GM21528 (cell line): ENCODE results near the gene CNTNAP1.
"Not testable (repeated sequence)": the region's sequence is repeated elsewhere in the genome, so short reads cannot be mapped to it uniquely, and the experiment has no call there.

Experiments used
- ATAC-seq: cut with Tn5 transposase; IDR thresholded peaks from one replicate; pipeline ENCODE4 v1.9.1; 2021; ENCODE audit warnings: mild to moderate bottlenecking, moderate library complexity; ENCODE audit not compliant: unreplicated experiment, low FRiP score

The CNTNAP1 gene

GRCh38 chr17:42709561-42709960, 27.2 kb downstream of the CNTNAP1 start:
- ATAC-seq, result no peak

DNA sequence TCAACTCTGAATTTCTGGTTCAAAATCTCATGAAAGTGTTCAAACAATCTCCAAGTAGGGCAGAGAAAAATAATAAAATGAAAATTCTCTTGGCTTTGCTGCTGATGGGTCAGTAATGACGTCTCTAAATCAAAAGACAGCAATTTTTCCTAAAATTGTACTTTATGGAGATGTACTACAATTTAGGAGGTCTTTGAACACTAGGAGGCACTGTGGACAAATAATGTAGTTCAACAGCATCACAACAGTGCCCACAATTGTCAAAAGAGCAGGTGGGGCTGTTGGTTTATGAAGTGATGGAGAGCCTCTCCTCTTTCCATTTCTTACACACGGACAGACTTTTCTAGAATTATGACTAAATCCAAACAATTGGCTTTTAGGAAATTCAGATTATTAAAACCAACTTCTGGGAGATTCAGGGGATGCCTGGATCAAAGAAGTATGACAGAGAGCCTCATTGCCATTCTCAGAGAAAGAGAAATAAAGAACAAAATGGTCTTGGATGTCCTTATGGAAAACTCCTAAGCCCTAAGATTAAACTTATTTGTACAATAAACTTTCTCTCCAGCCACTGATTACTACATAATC, 38.8 kb downstream of the CNTNAP1 start:
- no peak for ATAC-seq

GRCh38 chr17:42723636-42724035, 41.3 kb downstream of the CNTNAP1 start:
- no peak for ATAC-seq

DNA sequence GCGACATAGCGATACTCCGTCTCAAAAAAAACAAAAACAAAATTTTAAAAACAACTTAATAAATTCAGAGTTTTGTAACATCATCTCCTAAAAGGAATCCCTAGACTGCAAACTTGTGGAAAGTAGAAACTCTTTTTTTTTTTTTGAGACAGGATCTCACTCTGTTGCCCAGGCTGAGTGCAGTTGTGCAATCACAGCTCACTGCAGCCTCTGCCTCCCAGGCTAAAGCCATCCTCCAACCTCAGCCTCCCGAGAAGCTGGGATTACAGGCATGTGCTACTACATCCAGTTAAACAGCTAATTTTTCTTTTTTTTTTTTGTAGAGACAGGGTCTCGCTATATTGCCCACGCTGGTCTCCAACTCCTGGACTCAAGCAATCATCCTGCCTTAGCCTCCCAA, 42.8 kb downstream of the CNTNAP1 start:
- no peak for ATAC-seq

DNA sequence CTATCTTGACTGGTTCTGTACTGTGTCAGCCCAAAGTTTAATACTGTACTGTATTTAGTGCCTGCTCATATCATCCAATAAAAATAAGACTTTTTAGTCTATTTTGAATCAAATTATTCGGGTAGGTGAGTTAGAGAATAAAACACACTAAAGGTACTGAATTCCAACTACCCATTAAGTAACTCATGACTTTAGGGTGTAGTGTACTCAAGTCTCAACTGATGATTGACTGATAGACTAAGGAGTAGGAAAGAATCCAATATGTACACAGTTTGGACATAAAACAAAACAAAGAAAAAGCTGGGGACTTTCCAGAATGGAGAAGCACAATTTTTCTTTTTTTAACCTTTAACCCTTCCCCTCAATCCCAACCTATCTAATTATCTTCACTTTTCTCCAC, 58.4 kb downstream of the CNTNAP1 start:
- no peak for ATAC-seq

GRCh38 chr17:42742916-42743315, 60.6 kb downstream of the CNTNAP1 start:
- not testable (repeated sequence) for ATAC-seq

DNA sequence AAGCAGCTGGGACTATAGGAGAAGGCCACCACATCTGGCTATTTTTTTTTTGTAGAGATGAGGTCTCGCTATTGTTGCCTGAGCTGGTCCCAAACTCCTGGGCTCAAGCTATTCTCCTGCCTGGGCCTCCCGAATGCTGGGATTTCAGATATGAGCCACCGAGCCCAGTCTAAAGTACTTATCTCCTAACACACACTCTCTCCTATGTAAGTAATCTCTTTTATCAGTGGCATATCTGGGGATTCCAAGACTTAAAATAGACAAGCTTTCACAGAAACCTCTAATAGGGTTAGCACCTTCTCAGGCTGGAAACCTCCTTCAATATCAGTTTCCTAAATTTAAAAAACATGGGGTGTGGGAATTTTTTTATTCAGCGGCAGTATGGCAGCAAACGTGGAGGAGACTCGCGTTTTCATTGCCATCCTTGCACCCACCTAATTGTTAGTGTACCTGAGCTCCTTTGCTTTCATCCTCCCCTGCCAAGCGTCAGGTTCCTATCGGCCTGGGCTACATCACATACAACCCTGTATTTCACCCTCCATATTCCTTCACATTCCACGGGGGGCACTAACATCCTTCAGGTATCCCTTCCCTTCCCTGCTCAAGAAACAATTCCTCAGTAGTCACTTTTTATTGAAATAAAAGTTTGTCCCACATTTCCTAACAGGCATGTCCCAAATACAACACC, 61.4 kb downstream of the CNTNAP1 start:
- ATAC-seq, result no peak

DNA sequence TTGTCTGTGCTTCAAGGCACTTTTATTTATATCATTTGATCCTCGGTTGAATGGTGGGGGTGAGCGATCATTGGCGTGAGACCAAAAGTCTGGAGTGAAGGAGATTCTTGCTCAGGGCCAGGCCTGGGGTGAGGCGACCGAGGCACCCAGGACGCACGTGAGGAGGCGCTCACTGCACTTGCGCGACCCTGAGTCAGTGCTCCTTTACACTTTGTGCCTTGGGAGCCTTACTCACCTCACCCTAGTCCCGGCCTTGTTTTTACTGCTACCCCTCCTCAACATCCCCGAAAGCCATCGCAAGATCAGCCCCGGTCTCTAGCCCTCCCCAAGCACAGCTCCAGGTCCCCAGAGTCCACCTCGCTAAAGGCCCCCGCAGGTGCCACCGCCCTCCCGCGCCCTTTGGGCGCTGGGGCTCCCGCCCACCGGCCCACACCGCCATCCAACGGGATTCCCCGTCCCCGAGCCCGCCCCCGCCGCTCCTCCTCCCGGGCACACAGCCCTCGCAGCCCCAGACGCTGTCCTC, 62.0 kb downstream of the CNTNAP1 start:
- ATAC-seq, result peak; percentile 56

DNA sequence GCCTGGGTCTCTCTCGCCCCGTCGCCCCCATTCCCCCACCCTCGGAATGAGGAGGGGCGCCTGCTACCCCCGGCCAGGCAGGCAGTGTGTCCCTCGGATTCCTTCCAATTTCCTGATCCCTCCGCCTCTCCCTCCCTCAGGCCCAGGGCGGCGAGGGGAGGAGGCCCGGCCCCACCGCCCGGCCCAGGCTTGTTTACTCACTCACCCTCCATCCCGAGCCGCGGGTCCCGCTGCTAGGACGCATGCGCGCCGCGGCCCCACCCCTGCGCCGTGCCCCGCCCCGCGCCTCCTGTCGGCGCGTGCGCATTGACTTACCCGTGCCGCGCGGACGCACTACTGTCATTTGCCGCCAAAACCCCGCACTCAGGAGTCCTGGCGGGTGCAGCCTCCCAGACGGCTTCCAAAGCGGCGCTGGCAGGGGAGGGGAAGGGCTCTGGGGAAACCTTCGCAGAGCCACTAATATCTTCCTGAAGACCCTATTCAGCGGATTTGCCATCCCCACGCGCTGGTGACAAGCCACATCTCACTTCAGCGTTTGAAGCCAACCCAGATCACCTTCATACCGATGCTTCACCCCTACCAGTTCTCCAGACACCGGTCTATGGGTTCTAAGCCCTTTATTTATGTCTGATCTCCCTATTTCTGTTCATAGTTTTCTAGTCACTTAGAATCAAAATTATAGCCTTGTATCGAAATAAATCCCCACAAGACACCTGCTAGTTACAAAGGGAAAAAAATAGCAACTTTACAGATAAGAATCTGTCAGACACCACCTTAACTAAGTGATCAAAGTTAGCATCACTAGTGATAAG, 62.7 kb downstream of the CNTNAP1 start, which contains the start of gene EZH1:
TSS of gene EZH1 (minus strand) at position 235 of the 812 bp plus-strand sequence. CDS start 16,099 bp downstream, outside the sequence.
- ATAC-seq, result peak; percentile 72

DNA sequence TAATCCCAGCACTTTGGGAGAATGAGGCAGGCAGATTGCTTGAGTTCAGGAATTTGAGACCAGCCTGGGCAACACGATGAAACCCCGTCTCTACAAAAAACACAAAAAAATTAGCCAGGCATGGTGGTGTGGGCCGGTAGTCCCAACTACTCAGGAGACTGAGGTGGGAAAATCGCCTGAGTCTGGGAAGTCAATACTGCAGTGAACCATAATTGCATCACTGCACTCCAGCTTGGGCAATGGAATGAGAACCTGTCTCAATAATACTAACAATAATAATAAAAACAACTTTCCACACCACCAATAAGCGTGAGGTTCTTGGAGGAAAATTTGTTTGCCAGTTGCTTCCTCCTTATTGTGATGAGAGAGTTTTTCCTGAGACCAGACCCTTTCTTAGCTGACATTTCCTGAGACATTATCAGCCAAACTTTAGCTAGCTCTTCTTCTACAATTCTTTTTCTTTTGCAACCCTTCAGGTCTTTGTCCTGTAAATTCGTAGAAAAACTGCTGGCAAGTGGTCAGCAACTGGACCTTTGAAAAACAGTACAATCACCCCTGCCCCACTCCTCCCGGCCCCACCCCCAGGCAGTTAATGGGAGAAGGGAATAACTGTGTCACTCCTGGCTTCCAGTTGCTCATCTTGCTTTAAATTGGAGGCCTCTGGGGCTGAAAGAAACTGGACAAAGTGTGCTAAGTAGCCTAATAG, 66.0 kb downstream of the CNTNAP1 start:
- no peak for ATAC-seq

DNA sequence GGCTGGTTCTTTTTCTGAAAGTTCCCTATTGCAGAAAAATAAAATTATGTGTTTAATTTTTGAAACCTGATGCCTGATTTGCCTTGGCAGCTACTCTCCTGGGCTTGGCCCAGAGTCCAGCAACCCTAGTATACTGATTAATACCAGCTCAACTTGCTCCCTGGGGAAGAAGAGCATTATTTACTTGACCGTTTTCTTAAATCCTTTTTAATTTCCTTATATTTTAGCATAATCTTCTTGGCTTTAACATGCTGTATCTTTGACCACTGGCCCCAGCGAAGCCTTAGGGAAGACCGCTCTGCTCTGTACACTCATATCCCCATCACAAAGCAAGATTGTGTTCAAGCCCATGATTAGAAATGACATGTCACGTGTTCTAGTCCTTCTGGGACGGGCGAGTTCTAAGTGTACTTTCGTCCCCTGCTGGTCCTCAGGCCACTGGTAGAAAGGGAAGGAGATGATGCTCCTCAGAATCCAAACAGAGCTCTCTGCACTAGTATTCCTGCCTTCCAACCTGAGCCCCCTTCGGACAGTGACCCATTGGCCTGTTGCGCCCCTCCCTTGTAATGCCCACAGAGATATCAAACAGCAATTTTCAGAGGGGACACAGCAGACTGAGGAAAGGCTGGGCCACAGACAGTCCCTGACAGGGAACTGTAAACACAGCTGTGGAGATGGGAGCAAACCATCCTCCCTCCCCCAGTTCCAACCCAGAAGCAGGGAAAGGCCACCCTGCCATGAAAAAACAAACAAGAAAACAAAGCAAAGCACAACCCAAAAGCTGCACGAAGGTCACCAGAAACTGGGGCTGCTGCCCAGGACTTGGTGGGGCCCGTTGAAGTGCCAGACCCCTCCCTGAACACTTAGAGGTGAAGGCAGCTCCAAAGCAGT, 66.8 kb downstream of the CNTNAP1 start:
- no peak for ATAC-seq
